Activated CD8-positive, alpha-beta T cell treated with anti-CD3 and anti-CD28 coated beads, Interleukin-2, amount 10 ng/mL, durations not matched to agents 7 days and 5 days (primary cell): Measurements from ENCODE around the gene SP2. TPM values are rescaled to one million over a fixed set of nuclear protein-coding genes. Genes with fewer than 3 reads are reported as not detected.

Experiments
- ATAC-seq: fragments of 150-1000 bp; cut with Tn5 transposase; one replicate; pipeline ENCODE4 v1.10.0; 2021; ENCODE audit warnings: moderate library complexity
- CTCF ChIA-PET: fragments of 350-600 bp; sonication (Branson Sonifier 250); formaldehyde crosslinking; loops from one replicate; lab custom pipeline; 2021; ENCODE audit warnings: antibody characterized with exemption; lab: Charles Lee
- POLR2A ChIA-PET: fragments of 350-600 bp; sonication (Branson Sonifier 250); formaldehyde crosslinking; loops from one replicate; lab custom pipeline; 2021; ENCODE audit warnings: antibody characterized with exemption; lab: Charles Lee
- DNase-seq: peaks from one replicate; pipeline ENCODE4 v3.0.0-alpha.2; 2020
- H3K27ac Mint-ChIP-seq: one replicate; pipeline ENCODE4 v1.8.0; 2021; ENCODE audit warnings: mild to moderate bottlenecking, mixed read lengths
- H3K27me3 Mint-ChIP-seq: one replicate; pipeline ENCODE4 v1.8.0; 2021; ENCODE audit warnings: low read depth, mixed read lengths
- H3K36me3 Mint-ChIP-seq: one replicate; pipeline ENCODE4 v1.8.0; 2021; ENCODE audit warnings: low read depth, mixed read lengths
- H3K4me1 Mint-ChIP-seq: one replicate; pipeline ENCODE4 v1.8.0; 2021; ENCODE audit warnings: low read depth, mixed read lengths
- H3K4me3 Mint-ChIP-seq: one replicate; pipeline ENCODE4 v1.8.0; 2021; ENCODE audit warnings: mild to moderate bottlenecking, mixed read lengths
- H3K9me3 Mint-ChIP-seq: one replicate; pipeline ENCODE4 v1.8.0; 2022; ENCODE audit warnings: mixed read lengths; ENCODE audit not compliant: insufficient read depth
- total RNA-seq, 2 experiments: library from RNA; stranded (reverse); gene quantifications; one replicate each; pipeline ENCODE4 v1.2.3, GENCODE V29; 2021

Gene SP2
- total RNA-seq, 2 experiments from 2014 or later = 23.7 to 24.5 TPM

DNA sequence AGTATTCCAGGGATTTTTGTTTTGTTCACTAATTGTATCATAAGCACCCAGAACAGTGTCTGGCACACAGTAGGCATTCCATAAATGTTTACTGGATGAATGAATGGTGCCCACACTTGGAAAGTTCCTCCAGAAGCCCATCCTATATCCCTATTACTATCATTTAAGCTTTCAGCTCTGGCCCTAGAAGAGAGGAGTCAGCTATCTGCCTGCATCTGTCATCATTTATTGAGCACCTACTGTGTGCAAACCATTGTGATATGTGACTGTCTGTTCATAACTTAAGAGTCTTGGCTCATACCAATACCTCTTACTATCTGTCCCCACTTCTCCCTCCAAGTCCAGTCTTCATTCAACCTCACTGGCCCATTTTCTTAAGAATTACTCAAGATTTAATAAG, 25.0 kb upstream of the SP2 start:
- Mint-ChIP-seq H3K27me3 (peaks cover 39% of the 10 kb centered on the region), H3K27ac (no peak overlapping the region), H3K36me3 (no peaks in the 10 kb centered on the region), H3K4me3 (no peak overlapping the region), H3K9me3 (no peaks in the 10 kb centered on the region), H3K4me1 (no peaks in the 10 kb centered on the region)
- no peak for ATAC-seq
- ChIA-PET CTCF (interaction anchor here (1.2 to 2.9 kb wide), 3 partner anchors 20 to 108 kb away, joined by 3 to 20 read pairs (median 6); no protein-coding TSS in a partner anchor), POLR2A (interaction anchor here (1.2 kb wide), 1 partner anchor 24 kb away, joined by 8 read pairs; the partner anchor contains the start of gene SP2)
- DNase-seq = no peak

DNA sequence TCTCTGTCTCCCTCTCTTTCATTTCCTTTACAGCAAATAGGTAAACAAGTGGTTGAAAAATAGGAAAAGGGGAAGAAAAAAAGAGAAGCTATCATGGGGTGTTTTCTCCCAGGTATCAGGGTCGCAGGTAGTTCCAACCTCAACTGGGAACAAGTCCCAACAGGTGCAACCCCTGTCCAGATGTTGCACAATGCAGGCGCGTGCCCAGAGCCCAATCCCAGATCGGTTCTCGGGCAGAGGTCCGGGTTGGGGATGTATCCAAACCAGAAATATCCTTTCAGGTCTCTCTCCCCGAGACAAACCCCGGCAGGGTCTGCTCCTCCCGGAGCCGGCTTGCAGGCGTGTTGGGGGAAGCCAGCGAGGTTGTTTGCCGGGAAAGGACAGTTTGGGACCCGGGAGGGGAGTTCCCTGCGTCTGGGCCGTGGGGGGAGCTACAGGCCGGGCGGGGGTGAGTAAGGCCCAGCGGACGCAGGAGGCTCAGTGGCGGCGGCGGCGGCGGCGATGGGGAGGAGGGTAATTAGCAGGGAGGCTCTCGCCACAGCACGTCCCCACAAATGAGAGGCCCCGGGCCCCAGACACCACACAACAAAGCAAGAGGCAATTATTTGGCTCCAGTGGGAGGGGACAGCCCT, 23.9 kb upstream of the SP2 start:
- ATAC-seq = no peak
- H3K9me3 Mint-ChIP-seq = no peaks in the 10 kb centered on the region
- no peaks in the 10 kb centered on the region for H3K36me3 Mint-ChIP-seq
- ChIA-PET POLR2A (no interaction called here), CTCF (interaction anchor here (1.2 to 2.9 kb wide), 2 partner anchors 19 to 106 kb away, joined by 3 to 20 read pairs; no protein-coding TSS in a partner anchor)
- H3K4me1 Mint-ChIP-seq = no peaks in the 10 kb centered on the region
- H3K27me3 Mint-ChIP-seq = peaks cover 39% of the 10 kb centered on the region
- H3K27ac Mint-ChIP-seq = no peak overlapping the region
- H3K4me3 Mint-ChIP-seq = no peak overlapping the region
- no peak for DNase-seq

DNA sequence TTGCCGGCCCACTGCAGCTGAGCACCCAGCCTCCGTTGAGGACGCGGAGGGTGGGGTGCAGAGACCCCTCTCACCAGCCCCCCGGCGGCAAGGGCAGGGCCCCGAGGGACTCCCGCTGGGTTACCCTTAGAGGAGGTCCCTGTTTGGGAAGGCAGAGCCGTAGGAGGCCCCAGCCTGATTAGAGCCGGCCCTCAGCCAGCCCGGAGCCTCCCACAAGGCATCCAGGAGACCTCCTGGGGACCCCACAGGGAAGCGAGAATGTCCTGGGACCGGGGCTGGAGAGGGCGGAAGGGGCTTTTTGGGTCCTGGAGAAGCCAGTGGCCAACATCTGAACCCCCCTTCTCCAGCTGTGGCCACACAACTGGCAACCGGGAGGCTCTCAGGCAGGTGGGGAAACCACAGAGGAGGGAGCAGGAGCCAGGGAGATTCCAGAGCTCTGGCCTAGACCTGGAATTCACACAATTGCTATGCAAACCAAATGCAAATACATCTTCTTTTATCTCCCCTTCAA, 23.3 kb upstream of the SP2 start:
- DNase-seq (no peak), ATAC-seq (no peak)
- H3K4me3 Mint-ChIP-seq = no peak overlapping the region
- ChIA-PET CTCF (interaction anchor here (0.9 kb wide), 1 partner anchor 25 kb away, joined by 3 read pairs; no protein-coding TSS in a partner anchor), POLR2A (no interaction called here)
- H3K36me3 Mint-ChIP-seq = no peaks in the 10 kb centered on the region
- no peak overlapping the region for H3K27ac Mint-ChIP-seq
- peaks cover 39% of the 10 kb centered on the region for H3K27me3 Mint-ChIP-seq
- no peaks in the 10 kb centered on the region for H3K9me3 Mint-ChIP-seq
- H3K4me1 Mint-ChIP-seq = no peaks in the 10 kb centered on the region

DNA sequence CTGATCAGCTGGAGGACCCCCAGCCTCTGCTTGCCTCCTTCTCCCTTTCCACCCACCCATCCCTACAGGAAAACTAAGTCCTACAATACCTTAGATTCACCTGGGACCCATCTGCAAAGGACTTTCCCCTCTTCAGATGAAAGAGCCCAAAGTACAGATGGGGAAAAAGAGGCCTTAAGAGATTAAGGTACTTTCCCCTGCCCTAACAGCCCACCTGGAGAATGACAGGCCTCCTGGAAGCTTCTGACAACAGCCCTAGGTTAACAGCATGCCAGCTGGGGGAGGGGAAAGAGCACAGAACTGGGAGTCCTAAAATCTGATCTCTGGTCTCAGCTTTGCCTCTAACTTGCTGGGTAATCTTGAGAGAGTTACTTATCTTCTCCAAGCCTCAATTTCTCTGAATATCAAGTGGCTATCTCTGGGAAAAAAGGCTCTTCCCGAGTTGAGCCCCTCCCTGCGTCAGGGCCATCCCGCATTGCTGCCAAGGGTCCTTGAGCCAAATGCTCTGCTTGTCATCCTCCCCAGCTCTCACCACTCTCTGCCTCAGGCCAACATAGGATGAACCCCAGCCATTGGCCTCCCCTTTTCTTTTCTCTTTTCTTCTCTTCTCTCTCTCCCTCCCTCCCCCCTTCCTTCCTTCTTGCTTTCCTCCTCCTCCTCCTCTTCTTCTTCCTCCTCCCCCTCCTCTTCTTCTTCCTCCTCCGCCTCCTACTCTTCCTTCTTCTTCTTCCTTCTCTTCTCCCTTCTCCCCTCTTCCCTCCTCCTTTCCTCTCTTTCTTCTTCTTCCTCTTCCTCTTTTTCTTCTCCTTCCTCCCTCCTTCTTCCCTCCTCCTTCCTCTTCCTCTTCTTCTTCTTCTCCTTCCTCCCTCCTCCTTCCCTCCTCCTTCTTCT, 22.6 kb upstream of the SP2 start:
- no peaks in the 10 kb centered on the region for H3K36me3 Mint-ChIP-seq
- CTCF ChIA-PET = interaction anchor here (0.9 kb wide), 1 partner anchor 26 kb away, joined by 3 read pairs; no protein-coding TSS in a partner anchor
- ATAC-seq (no peak), DNase-seq (no peak)
- no peaks in the 10 kb centered on the region for H3K4me1 Mint-ChIP-seq
- POLR2A ChIA-PET = no interaction called here
- no peak overlapping the region for H3K27ac Mint-ChIP-seq
- no peak overlapping the region for H3K4me3 Mint-ChIP-seq
- peaks cover 42% of the 10 kb centered on the region for H3K27me3 Mint-ChIP-seq
- no peaks in the 10 kb centered on the region for H3K9me3 Mint-ChIP-seq

DNA sequence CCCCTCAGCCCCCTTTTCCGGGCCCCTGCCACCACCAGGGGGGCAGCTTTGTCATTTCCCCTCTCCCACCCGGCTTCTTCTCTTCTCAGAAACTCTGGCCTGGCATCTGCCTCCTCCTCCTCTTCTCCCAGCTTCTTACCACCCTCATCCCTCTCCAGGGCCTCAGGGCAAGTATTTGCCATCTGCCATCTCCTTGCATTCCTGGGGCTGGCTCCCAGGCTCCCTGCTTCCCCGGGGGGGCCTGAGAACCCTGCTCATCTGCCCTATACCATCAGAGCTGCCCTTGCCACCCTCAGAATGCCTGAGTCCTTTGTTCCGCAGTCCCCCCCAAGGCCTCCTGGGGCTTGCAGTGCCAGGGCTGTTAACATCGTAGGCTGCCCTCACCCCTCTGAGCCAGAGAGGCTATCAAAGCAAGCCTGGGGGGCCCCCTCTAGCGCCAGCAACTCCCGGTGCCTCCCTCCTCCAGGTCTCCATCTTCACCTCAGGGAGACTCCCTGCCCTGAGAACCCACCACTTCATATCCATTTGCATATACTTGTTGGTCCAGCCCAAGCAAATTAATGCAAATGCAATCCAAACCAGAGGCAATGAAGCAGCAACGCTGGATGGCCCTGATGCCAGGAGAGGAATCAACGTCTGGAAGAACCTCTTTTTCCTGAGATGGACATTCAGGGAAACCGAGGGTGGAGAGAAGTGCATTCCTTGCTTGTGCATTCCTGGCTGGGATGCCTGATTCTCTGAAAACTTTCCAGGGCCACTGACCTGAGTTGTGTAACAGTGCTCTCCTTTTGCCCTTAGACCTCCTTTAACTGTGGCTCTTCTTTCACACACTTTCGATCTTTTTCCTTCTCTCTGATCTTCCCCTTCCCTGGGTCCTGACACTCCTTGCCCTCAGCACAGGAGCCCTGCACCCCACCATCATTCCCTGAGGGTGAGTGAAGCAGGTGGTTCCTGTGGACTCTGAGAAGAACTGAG, 20.7 kb upstream of the SP2 start:
- H3K4me1 Mint-ChIP-seq = no peaks in the 10 kb centered on the region

DNA sequence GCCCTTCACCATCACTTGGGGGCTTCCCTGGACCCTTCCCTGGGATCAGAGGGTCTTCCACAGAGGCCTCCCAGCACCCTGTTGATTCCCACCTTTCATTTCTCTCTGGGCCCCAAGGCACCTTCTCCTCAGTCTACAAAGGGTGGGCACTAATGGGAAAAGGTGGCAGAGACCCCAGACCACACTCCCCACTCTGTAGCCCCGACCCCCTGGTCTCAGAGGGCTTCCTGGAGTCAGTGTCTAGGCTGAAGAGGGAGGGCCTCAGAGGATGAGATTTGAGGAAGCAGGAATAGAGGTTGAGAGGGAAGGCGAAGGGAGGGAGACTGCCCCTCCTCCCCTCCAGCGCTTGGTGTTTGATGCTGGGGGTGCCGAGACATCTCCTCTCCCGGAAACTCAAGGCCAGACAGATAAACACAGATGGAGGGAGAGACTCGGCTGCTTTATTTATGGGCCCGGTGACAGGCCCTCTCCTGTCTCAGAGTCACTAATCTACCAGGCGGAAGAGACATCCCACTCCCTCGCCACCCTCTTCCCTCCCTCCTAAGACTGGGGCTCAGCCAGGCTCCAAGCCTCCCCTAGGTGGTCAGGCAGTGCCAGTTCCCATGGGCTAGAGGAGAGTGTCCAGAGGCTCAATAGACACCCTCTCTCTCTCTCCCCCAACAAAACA, 18.5 kb upstream of the SP2 start:
- DNase-seq = no peak
- Mint-ChIP-seq H3K36me3 (no peaks in the 10 kb centered on the region), H3K27me3 (peaks cover 32% of the 10 kb centered on the region), H3K4me3 (no peak overlapping the region), H3K4me1 (no peaks in the 10 kb centered on the region), H3K27ac (no peak overlapping the region), H3K9me3 (no peaks in the 10 kb centered on the region)
- ATAC-seq = no peak
- CTCF ChIA-PET = no interaction called here
- POLR2A ChIA-PET = no interaction called here

More for the DNA sequence above, 20.7 kb upstream of the SP2 start:
- Mint-ChIP-seq H3K9me3 (no peaks in the 10 kb centered on the region), H3K4me3 (no peak overlapping the region), H3K27me3 (peaks cover 41% of the 10 kb centered on the region), H3K27ac (no peak overlapping the region), H3K36me3 (no peaks in the 10 kb centered on the region)
- CTCF ChIA-PET = interaction anchor here (0.9 to 1.5 kb wide), 2 partner anchors 14 to 34 kb away, joined by 3 to 5 read pairs; partner anchors contain the start of gene SCRN2
- POLR2A ChIA-PET = no interaction called here
- DNase-seq (no peak), ATAC-seq (no peak)

DNA sequence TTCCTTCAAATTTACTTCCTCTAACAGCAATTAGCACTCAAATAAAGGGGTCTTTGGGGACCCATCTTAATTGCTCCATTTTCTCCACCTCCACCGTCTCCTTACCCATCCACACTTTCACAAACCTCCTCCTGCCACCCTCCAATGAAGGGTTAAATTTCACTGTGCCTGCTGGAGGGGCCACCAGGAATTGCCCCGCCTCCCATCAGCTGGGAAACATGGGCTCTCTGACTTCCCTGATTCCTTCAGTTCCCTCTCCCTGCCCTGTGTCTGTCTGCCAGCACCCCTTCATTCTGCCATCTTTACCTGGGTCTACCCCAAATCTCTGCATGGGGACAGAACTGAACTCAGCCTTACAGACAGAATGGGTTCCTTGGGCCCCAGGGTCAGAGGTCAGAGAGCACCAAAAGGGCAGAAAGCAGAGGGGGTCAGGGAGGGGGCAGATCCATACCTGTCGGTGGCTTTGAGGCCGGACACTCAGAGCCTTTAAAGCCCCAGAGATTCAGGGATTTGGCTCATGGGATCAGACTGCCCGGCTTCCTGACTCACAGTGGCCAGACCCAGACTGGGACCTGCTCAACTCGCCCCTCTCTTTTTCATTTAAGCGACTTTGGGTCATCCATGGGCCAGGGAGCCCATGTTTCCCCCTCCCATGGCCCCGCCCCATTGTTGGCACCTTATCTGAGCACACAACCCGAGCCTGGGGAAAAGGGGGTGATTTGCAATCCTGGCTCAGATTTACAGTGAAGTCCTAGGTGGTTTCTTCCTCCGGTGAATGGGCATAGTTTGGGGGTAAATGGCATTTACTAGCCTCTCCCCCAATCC, 17.6 kb upstream of the SP2 start:
- DNase-seq (no peak), ATAC-seq (no peak)
- Mint-ChIP-seq H3K4me3 (no peak overlapping the region), H3K9me3 (no peaks in the 10 kb centered on the region), H3K4me1 (peaks cover 4% of the 10 kb centered on the region), H3K27me3 (peaks cover 26% of the 10 kb centered on the region), H3K27ac (no peak overlapping the region), H3K36me3 (no peaks in the 10 kb centered on the region)
- ChIA-PET POLR2A (no interaction called here), CTCF (interaction anchor here (18.4 kb wide), 1 partner anchor 31 kb away, joined by 538 read pairs; the partner anchor contains the start of genes SCRN2 and SP6)

DNA sequence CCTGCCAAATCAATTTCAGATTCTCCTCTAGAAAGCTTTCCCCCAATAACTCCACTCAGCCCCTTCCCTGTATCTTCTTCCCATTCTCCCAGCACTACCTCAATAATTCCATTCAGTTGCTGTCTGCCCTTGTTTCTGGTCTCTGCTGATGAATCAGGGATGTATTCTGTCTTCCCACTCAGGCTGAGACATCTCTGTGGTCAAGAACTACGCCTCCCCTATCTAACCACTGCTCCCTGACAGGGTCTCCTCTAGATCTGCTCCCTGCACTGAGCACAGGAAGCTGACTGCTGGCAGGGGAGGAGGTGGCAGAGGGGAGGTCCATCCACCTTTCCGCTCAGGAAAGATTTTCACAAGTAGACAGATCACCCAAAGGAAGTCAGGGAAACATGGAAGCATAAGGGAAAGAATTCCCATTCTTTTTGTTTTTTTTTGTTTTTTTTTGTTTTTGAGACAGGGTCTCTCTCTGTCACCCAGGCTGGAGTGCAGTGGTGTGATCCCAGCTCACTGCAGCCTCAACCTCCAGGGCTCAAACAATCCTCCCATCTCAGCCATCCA, 16.9 kb upstream of the SP2 start:
- ATAC-seq (no peak), DNase-seq (no peak)
- peaks cover 6% of the 10 kb centered on the region for H3K4me1 Mint-ChIP-seq
- no peaks in the 10 kb centered on the region for H3K9me3 Mint-ChIP-seq
- no peak overlapping the region for H3K27ac Mint-ChIP-seq
- CTCF ChIA-PET = interaction anchor here (18.4 kb wide), 1 partner anchor 31 kb away, joined by 538 read pairs; the partner anchor contains the start of genes SCRN2 and SP6
- POLR2A ChIA-PET = no interaction called here
- no peaks in the 10 kb centered on the region for H3K36me3 Mint-ChIP-seq
- H3K4me3 Mint-ChIP-seq = no peak overlapping the region
- peaks cover 22% of the 10 kb centered on the region for H3K27me3 Mint-ChIP-seq

DNA sequence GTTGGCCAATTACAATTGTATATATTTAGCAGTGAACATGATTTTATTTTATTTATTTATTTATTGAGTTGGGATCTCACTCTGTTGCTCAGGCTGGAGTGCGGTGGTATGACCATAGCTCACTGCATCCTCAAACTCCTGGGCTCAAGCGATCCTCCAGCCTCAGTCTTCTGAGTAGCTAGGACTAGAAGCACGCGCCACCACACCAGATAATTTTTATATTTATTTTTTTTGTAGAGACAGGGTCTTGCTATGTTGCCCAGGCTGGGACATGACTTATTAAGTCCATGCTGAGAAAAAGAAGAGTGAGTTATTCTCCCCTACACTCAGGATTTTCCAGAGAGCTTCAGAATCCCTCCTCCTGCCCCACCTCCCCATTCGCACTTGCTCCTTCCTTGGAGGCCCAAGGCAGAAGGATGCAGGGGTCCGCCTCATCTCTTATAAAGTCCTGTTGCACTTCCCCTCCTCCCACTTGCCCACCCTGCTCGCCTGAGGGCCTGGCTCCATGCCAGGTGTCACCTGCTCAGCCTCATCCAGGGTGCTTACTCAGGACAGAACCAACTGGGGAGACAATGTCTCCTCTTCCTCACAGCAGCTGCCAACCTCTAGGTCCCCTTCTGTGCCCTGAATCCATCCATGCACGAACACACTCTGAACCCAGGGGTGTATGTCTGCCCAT, 16.1 kb upstream of the SP2 start:
- H3K4me1 Mint-ChIP-seq = peaks cover 11% of the 10 kb centered on the region
- H3K27ac Mint-ChIP-seq = no peak overlapping the region
- no peak for ATAC-seq
- ChIA-PET POLR2A (no interaction called here), CTCF (interaction anchor here (18.4 kb wide), 1 partner anchor 32 kb away, joined by 538 read pairs; the partner anchor contains the start of genes SCRN2 and SP6)
- H3K36me3 Mint-ChIP-seq = no peaks in the 10 kb centered on the region
- no peaks in the 10 kb centered on the region for H3K9me3 Mint-ChIP-seq
- H3K4me3 Mint-ChIP-seq = no peak overlapping the region
- no peak for DNase-seq
- H3K27me3 Mint-ChIP-seq = peaks cover 18% of the 10 kb centered on the region
